ENCODE results near the gene OOSP3.

Gene OOSP3

GRCh38 chr11:59943997-59944714, 65.6 kb downstream of the OOSP3 start:
- H3K27me3 ChIP-seq (ENCODE audit: control insufficient read depth in 1 of 2, insufficient read depth in 2 of 2, low read length in 2 of 2), result no peaks in the 10 kb centered on the region
- H3K9me3 ChIP-seq (ENCODE audit: control insufficient read depth in 2 of 2, low read length in 2 of 2), result no peaks in the 10 kb centered on the region
- no peaks in the 10 kb centered on the region for H3K36me3 ChIP-seq (ENCODE audit: control insufficient read depth in 2 of 2, insufficient read depth in 2 of 2, low read length in 2 of 2)

GRCh38 chr11:59944720-59945119, 66.1 kb downstream of the OOSP3 start:
- Histone ChIP-seq H3K27ac (ENCODE audit: low read length) (no peak overlapping the region), H3K9me3 (ENCODE audit: control insufficient read depth in 2 of 2, low read length in 2 of 2) (no peaks in the 10 kb centered on the region), H3K9ac (ENCODE audit: low read length in 2 of 2) (no peak overlapping the region), H3K27me3 (ENCODE audit: control insufficient read depth in 1 of 2, insufficient read depth in 2 of 2, low read length in 2 of 2) (no peaks in the 10 kb centered on the region), H3K4me1 (ENCODE audit: control insufficient read depth, insufficient read depth, low read length) (no peaks in the 10 kb centered on the region), H3K4me3 (ENCODE audit: low read length in 2 of 2) (no peak overlapping the region), H3K36me3 (ENCODE audit: control insufficient read depth in 2 of 2, insufficient read depth in 2 of 2, low read length in 2 of 2) (no peaks in the 10 kb centered on the region)

More at GRCh38 chr11:59943997-59944714, 65.6 kb downstream of the OOSP3 start:
- Histone ChIP-seq H3K27ac (ENCODE audit: low read length) (no peak overlapping the region), H3K4me1 (ENCODE audit: control insufficient read depth, insufficient read depth, low read length) (no peaks in the 10 kb centered on the region), H3K9ac (ENCODE audit: low read length in 2 of 2) (no peak overlapping the region), H3K4me3 (ENCODE audit: low read length in 2 of 2) (no peak overlapping the region)

All from stomach smooth muscle (tissue), 2 donors.